GM19193 (cell line): ENCODE data around the gene TRAF3IP1.

Experiments
- POLR2A ChIP-seq: IDR thresholded peaks from 4 replicates; pipeline ENCODE4 v1.6.1; 2011; ENCODE audit not compliant: insufficient read depth, insufficient read length; ENCODE audit errors: extremely low read depth

Gene TRAF3IP1

DNA sequence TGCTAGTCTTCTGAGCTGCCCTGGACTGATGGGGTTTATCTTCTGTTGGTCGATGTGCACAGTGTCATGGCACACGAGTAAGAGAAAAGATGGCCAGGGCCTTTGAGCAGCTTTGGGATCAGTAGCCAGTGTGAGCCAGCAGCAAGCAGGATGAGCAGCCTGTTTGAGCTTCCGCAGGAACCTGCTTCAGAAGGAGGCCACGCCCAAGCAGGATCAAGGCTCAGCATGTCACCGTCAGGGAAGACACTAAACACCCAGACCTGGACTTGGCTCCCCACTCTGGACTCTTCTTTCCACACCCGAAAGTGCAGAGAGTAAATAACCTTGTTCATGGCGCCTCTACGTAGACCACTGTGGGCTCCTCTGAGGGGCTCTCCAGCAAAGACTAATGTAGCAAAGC lies 81.2 kb downstream of the TRAF3IP1 start:
- TF ChIP-seq POLR2A = no peak

DNA sequence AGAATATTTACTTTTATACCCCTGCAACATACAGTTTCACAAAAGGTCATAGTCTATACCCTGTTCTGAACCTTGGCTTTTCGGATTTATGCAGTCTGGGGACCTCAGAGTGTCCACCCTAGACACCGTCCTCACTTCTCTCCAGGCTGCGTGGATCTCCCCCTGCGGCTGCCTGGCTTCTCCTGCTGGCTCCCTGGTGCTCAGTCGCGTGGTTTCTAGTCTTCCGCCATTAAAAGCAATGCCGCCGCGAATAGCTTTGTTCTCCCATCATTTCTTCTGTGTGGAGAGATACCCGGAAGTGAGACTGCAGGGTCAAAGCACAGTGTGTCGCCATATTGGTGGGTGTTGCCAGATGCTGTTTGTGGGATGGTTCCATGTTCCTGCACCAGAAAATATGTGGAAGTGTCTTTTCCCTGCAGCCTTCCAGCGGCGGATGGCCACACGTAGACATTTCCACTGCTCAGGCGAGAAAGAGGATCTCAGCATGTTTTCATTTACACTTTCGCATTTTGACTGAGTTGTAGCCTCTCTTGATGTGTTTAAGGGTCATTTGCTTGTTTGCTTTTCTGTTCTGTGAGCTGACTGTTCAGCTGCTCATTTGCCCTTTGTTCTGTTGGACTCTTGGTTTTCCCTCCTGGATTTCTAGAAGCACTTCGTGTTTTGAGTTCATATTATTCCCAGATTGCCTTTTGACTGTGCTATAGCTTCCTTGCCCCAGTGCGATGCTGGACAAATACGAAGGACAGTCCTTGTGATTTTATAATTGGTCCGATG lies 83.5 kb downstream of the TRAF3IP1 start:
- no peak for TF ChIP-seq POLR2A

DNA sequence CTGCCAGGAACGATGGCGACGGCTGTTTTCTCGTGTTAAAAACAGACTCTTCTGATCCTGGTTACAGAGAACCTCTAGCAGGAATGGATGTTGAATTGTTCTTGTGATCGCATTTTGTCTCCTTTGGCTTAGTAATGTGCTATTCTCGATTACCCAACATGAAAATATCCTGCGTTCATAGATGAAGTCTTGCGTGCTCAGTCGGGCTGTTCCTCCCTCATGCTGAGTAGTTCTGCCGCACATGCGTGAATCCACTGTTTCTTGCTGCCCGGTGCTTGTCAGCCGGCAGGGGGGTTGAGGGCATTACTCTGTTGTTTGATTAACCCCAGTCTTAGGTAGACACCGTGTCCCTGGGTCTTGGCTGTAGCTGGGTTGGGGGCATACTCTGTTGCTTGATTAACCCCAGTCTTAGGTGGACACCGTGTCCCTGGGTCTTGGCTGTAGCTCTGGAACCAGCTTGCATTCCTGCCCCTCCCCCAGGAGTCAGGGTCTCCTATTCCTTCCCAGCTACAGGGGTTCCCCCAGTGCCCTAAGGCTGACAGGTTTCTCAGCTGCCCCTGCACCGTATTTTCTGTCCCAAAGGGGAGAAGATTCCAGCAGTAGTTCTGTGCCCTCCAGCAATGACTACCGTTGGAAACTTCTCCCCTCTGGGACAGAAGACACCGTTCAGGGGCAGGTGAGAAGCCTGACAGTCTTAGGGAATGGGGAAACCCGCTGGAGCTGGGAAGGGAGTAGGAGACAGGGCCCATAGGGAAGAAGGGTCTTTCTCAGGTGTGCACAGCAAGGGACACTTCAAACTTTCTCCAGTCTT lies 84.3 kb downstream of the TRAF3IP1 start:
- TF ChIP-seq POLR2A = no peak

DNA sequence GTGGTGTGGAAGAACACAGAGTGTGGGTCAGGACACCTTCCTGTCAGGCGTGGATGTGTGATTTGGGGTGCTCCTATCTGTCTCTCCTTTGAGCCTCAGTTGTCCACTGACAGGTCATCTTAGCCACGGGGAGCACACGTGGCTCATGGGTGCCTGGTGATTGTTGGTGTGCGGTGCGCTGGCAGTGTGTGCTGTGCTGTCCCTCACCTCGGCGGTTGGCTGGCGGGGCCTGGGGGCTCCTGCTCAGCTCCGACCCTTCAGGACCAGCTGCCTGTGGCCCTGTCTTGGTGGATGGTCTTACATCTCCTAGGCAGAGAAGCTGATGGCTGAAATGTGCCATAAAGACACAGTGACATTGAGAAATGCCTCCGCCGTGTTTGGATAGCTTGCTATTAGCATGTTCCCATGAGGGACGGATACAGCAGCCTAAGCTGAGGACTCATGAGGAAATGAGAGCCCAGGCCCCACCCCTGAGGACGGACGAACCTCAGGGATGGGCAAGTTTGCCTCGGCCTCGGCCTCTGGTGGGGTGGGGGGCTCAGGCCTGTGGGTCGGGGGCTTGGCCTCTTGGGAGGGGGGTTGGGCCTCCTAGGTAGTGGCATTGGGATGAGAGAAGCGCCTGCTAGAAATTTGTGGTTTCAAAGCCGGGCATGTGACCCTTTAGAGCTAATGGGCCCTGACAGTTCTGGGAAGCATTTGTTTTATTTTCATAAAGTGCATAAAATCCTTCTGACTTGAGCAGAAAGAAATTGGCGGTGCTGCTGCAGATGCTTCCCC lies 86.1 kb downstream of the TRAF3IP1 start:
- no peak for TF ChIP-seq POLR2A

DNA sequence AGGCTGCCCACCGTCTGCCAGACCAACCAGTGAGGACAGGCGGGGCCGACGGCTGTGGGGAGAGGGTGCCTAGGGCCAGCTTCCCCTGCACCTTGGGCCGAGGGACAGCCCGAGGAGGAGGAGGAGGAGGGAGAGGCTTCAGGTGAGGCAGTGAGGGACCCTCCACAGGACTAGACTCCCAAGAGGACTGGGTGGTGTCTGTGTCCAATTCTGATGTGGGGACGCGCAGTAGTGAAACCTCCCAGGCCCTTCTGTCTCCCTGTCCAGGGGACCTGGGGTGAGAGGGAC lies 86.6 kb downstream of the TRAF3IP1 start:
- TF ChIP-seq POLR2A = no peak

DNA sequence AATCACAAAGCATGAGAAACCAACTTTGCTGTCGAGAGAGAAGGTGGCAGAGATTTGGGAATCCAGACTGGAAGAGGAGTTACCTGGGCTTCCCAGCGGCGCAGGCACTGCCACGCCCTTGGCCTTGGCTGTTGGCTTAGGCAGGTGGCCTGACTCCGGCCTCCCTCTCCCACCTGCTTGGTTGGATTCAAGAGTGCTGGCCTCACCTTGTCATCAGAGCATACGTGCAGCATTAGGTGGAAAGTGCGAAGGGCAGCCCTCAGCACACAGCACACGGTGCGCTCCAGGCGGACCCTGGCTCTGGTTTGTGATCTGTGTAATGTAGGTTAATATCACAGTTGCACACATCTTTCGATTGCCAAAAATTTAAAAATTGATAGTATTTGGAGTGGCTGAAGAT lies 87.2 kb downstream of the TRAF3IP1 start:
- TF ChIP-seq POLR2A = no peak

DNA sequence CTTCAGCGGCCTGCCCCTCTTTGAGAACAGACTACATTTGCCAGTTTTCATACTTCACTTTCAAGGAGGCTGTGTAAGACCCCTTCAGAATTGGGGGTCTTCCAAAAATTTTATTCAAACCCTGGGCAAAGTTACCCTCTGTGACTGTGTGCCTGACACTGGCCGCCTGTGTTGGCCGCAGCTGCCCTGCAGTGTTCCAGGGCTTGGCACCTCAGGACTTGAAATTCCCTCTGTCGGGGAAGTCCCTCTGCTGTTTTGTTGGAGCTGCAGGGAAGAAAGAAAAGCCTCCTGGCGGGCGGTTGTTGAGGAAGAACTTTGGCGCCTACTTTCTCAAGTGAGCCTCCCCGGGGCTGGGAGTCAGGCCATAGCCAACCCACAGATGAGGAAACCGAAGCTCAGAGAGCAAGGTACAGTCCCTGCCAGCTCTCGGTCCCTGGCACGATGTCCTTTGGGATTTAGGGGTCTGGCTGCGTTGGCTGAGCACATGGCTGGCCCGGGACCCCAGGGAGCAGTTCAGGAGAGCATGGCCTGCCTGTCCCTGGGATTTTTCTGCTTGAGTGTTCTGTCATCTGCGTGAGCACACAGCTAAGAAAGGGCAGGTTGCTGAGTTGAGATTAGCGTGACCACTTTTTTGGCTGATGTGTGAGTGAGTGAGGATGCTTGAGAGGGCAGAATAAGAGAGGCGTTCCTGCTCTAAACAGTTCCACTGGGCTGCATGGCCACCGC lies 88.5 kb downstream of the TRAF3IP1 start:
- TF ChIP-seq POLR2A = no peak

DNA sequence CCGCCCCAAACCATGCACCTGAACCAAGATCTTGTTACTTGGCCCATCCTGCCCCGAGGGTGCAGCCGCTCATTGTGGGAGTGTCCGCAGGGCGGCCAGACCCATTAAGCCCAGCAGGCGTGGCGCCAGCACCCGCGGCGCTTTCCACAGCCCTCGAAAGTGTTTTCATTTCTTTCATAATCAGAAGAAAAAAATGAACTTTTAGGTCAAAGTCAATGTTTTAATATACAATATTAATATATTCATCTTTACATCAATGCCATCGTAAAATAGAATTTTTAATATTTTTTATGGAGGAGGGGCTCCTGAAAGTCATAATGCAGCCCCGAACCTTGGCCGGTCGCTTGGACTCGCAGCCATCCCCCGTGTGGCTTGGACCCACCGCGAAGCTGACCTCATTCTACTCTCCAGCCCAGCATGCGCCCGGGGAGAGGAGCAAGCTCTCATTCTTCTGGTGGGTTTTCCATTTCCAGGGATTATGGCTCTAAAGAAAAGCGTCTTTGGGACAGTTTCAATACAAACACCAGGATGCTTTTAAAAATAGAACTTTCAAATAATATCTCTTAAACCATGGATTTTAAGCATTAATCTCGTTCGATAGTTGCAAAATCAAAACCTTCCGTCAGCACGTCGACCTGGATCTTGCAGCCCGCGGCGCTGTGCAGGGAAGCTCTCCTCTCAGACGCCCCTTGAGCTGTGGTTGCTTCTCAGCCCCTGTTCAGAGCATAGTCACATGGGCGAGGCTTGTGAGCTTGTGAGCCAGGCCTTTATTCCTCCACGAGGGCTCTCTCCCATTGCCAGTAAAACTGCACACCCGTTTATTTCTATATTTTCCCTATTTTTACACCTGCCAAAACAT lies 89.3 kb downstream of the TRAF3IP1 start:
- no peak for TF ChIP-seq POLR2A

DNA sequence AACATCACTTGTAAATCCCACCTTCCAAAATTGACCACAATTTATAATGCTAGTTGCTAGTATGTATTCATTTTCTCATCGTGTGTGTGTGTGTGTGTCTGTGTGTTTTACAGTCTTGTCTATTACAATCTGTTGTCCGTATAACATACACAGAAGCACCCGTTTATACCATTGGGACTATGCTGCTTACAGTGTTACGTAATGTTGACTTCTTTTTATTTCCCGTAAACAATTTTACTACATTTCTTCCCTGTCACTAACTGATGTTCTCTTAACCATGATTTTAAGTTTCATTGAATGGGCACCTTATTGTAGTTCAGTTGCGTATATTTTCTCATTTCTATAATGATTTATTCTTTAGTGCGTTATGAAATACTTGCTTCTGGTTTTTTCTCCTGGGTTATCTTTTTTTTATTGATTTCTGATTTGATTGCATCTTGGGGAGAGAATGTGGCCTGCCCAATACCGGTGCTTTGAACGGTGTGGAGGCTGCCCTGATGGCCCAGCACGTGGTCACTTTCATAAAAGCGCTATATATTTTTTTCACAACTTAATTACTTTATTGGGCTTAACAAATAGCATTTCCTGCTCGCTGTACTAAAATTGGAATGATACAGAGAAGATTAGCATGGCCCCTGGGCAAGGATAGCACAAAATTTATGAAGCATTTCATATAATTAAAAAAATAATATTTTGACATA lies 91.9 kb downstream of the TRAF3IP1 start:
- no peak for TF ChIP-seq POLR2A

DNA sequence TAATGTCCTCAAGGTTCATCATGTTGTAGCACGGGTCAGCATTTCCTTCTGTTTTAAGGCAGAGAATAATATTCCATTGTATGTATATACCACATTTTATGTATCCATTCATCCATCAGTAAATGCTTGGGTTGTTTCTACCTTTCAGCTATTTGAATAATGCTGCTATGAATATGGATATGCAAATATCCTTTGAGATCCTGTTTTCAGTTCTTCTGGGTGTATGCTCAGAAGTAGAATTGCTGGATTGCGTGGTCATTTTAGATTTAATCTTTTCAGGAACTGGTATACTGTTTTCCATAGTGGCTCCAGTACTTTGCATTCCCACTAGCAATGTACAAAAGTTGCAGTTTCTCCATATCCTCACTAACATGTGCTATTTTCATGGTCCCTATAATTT lies 93.0 kb downstream of the TRAF3IP1 start:
- no peak for TF ChIP-seq POLR2A

DNA sequence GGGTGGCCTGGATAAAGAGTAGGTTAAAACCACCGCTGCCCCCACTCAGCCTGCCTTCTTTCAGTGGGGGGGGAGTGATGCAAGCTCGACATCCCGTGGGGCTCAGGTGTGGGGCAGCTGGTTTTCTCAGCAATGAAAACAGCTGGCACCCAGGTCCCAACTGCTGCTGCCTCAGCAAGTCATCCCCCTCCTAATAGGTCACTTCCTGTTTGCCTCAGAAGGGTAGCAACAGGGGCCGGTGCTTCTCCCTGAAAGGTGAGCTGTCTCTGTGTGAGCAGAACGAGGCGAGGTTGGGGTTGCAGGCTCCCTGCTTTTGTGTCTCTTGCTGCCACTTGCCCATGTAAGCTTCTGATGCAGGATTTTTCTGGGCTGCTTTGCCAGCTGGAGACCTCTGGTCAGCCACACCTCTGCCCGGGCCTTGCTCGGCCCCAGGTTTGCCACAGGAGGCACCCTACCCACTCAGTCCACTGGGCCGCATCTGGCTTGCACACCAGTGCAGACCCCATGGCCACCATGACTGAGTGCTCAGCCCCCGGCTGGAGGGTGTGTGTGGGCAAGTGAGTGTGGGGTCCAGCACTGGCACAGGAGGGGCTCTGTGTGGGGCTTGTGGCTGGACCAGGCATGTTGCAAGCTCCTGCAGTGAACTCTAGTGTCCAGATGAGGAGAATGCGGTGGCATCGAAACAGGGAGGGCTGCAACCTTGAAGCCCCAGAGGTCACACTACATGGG lies 94.9 kb downstream of the TRAF3IP1 start:
- no peak for TF ChIP-seq POLR2A

DNA sequence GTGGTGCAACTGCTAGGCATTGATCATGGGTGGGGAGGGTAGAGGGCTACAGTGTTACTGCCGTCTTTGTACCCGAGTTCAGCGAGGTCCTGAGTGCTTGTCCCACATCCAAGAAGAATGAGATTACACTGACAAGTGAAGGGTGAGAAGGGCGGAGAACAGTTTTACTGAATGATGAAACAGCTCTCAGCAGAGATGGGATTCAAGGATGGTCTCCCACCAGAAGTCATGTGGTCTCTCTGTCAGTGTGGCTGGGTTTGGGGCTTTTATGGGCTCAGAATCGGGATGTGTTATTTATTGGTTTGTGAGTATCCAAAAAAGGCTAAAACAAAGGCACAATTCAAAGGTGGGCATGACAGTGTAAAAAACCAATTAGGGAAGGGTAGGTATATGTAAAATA lies 95.6 kb downstream of the TRAF3IP1 start:
- TF ChIP-seq POLR2A = no peak
